NCI-H146 (cell line): ENCODE measurements around the gene HPS1.

Experiments
- DNase-seq: peaks from one replicate; lab custom pipeline; 2025; lab: John Stamatoyannopoulos, UW

Gene HPS1

GRCh38 chr10:98431016-98431415 is 15.7 kb downstream of the HPS1 start:
- DNase-seq: no peak

DNA sequence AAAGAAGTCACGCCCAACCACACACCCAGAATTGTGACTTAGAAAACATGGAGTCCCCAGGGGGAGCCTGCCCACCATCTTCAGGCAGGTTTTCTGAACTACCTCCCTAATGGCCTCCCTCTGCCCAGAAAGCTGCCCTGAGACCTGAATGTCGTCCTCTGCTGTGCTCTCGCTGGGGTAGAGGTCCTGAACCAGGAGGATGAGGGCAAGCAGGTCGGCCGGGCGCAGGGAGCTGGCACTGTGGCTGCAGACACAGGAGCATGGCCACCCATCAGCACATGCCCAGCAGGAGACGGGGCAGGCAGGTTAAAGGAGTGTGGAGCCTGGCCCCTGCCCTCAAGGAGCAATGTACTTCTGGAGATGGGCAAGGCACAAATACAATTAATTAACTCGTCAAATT is 16.3 kb downstream of the HPS1 start:
- DNase-seq: no peak

- no peak for DNase-seq
Measured at GRCh38 chr10:98429320-98430072, 17.2 kb downstream of the HPS1 start.

- DNase-seq: no peak
Measured at GRCh38 chr10:98427011-98427515, 19.7 kb downstream of the HPS1 start.

GRCh38 chr10:98425511-98426352 is 21.0 kb downstream of the HPS1 start:
- DNase-seq: peak; percentile 28

DNA sequence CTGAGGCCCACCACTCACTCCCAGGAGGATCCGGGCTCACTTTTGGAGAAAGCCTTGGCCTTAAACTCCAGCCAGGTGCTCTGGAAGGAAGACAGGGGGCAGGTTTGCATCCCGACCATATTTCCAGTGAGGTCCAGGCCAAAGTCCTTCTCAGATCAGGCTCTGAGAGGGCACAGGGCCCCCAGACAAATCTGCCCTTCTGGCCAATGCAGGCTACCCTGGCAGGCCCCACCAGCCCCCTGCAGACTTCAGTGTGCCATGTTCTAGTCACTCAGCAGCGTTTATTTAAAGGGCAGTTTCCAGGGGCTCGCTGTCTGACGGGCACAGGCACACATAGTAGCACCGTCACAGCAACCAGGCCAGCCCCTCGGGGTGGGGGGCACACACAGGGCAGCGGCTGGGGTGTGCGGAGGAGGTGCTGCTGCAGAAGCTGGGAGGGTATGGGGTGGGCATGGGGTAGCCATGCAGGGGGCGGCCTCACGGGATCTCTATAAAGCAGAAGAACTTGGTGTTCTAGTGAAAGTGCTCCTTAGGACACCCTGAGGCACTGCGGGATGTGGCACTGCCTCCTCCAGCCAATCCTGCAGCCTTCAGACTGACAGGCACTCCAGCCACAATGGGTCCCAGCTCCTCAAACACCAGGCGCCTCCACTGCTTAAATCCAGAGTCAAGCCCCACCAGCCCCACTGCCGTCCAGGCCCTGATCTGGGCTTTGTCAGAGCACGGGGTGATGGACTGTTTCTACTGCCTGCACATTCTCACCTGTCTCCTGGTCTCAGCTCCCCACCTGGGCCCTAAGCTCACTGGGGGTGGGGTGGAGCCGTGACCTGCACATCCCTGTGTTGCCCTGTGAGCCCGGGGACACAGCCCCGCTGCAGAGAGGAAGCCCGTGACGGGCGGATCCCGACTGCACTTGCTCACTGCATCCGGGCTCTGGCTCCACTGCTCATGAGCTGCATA is 22.2 kb downstream of the HPS1 start:
- DNase-seq: no peak

DNA sequence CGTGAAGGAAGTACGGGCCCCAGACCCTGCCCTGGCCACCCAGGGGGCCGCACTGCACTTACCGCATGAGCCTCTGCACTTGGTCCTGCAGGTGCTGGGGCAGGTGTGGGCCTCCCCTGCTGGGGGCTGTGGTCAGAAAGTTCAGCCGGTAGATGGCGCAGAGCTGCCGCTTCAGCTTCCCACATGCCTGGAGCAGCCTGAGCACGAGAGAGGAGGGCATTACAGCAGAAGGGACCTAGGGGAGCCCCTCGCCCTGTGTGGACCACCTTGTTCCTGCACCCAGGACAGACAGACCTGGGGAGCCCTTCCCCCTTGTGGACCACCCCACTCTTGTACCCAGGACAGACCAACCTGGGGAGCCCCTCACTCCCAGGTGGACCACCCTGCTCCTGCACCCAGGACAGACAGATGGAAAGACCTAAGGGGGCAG is 23.0 kb downstream of the HPS1 start:
- peak; percentile 83 for DNase-seq

DNA sequence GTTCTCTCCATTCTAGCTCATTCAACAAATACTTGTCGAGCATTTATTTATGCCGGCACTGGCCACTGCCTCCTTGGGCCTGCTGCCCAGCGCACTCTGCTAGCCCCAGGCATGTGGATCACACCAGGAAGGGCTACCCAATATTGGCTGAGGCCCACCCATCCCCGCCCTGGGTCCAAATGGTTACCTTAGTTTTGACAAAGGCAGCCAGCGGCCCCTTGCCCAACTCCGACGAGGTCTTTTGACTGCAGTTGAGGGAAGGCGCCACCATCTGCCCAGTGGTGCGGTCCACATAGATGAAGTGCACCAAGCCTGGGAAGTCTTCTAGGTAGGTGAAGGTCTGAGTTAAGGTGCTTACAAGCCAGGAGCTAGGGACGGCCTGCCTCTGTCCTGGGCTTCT is 24.6 kb downstream of the HPS1 start:
- DNase-seq: no peak

DNA sequence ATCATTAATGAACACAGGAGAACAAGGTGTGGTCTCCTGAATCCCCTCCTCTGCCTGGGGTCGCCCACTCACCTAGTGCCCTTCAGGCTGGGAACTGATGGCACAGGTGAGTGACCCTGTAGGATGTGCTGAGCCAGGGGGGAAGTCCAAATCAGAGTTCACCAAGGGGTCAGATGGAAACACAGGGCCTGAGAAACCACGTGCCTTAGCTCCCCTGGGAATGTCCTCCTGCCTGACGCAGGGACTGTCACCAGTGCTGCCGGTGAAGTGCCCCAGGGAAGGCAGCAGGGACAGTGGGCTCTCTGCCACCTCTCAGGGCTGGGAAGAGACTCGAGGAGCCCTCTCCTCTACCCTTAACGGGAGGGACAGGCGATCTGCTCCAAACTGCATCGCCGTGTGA is 25.9 kb downstream of the HPS1 start:
- no peak for DNase-seq

- no peak for DNase-seq
Measured at GRCh38 chr10:98419469-98420261, 27.1 kb downstream of the HPS1 start.

DNA sequence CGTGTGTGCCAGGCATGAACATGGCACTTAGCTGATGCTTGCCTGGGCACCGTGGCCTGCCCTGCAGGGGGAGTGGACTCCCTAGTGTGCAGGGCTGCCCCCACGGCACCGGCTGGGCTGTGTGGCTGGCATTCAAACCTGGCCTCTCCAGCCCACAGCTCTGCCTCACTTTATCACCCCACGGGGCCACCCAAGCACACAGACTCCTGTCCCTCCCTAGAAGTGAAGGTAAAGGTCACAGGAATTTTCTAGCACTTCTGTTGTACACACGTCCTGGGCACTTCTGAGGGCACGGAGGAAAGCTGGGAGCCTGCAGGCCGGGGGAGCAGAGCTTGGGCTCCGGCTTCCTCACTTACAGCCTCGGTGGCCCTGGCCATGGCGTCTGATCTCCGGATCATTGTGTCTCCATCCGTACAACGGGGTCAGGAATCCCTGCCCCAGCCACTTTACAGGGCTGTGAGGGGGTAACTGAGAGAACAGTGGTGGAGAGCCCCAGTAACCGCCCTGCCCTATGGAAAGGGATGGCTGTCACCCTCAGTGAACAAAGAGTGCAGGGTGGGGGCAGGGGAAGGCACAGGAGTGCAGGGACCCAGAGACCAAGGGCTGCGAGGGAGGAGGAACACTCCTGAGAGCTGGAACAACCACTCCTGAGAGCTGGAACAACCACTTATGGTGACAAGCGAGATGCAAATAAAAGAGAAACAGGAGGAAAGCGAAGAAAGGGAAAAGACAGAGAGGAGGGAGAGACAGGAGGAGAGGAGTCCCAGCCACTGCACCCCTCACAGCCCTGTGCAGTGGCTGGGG is 27.9 kb downstream of the HPS1 start:
- no peak for DNase-seq

DNA sequence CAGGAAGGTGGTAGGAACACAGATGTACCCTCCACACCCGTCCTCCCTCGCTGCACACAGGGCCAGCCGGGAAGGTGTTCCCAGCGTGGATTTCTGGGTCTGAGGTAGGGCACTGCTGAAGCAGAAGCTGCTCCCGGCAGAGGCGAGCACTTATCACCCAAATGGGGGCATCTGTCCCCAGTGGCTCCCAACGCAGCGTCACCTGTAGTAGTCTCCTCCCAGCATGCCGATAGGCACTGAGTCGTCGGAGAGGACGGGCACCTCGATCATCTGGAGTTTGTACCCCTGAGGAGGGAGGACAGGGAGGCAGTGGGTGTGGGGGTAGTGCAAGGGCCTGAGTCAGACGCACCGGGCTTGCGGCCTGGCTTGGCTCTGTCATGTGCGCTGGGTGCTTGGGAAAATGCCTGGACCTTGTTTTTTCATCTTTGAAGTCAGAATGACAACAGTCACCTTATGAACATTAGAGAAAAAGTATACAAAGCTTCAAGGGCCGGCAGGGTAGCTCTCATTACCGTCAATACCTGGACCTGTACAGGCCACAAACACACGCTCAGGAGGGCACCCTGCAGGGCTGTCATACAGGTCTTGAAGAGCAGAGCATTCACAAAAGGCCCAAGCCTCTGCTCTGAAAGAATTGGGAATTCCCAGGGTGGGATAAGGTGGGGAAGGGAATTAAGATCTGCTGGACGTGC is 28.6 kb downstream of the HPS1 start:
- DNase-seq: no peak

DNA sequence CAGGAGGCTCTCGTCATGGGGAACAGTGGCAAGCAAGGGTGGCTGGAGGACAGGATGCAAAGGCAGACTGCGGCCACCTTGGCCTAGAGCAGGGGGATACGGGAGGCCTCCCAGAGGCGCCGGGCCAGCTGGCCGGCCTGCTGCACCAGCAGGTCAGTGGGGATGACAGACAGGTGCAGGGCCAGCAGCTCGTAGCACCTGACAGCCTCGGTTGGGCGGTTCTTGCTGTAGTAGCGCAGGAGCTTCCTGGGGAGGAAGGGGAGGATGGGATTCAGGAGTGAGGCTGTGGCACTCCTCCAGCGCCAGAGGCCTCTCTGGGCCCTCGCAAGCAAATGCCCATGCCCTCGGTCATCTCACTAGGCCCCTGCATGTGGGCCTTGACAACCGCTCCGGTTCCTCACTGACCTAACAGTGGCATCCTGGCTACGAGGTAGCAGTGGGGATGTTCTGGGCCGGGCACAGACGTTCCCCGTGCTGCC is 29.2 kb downstream of the HPS1 start:
- DNase-seq: no peak

- no peak for DNase-seq
Measured at GRCh38 chr10:98416606-98417388, 29.9 kb downstream of the HPS1 start.

GRCh38 chr10:98415731-98416119 is 31.0 kb downstream of the HPS1 start:
- no peak for DNase-seq

DNA sequence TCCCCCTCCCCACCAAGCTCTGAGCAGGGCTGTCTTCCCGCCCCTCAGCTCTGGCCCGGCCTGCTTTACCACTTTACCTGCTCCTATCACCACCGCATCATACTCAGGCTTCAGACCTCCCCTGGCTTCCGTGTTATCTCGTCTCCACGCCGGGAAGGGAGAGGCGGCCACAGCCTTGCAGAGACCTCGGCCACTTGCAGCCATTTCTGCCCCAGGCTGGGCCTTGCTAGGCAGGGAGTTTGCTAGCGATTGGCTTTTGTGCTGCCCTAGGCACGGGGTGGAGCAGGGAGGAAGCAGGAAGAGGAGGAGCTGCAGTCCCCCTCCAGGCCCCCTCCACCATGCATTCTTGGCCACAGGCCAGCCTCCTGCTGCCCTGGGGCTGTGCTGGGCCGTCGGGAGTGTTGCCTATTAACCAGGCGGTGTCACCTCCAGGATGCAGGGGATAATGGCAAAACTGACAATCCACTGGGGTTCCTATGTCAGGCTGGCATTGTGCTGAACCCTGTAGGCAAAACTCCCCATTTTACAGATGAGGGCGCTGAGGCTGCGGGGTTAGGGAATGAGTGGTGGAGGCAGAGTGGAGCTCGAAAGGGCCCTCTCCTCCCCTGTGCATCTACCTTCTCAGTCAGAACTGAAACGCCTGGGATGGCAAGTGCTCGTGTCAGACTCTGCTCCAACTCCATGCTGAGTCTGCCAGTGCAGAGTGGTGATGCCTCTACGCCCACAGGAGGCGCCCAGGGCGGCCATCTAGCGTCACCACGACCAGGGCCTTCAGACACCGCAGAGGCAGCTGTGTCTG is 31.6 kb downstream of the HPS1 start, which contains the start of gene PYROXD2:
Gene PYROXD2, minus strand, starts transcription at position 251 of the 799 bp plus-strand sequence. Its CDS starts 47 bp downstream, at position 204.
- DNase-seq: peak; percentile 95

GRCh38 chr10:98414578-98414931 is 32.2 kb downstream of the HPS1 start:
- no peak for DNase-seq

DNA sequence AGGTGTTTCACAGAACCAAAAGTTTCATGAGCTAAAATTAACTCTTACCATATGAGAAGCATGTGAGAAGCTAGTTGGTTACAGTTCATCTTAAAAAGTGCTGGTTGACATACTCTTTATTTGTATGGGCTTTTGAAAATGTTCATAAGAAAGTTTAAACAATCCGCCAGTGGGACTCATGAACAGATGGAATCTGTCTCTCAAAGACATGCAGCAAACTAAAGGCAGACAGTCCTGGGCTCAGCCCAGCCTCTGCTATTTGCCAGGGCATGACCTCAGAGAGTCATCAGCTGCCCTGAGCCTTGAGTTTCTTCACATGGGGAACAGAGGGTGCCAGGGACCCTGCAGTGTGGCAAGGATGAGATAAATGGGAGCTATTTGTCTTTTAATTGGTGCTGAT is 35.0 kb downstream of the HPS1 start:
- DNase-seq: peak; percentile 5
